GM23338 (cell line): ENCODE data around the gene FAM98C. TPM values are rescaled to one million over a fixed set of nuclear protein-coding genes. Genes with fewer than 3 reads are reported as not detected.

Source experiments
- ATAC-seq: fragments of 200-7000 bp; cut with Tn5 transposase; 3 replicates; pipeline ENCODE4 v1.9.1; 2020
- DNase-seq: peaks from one replicate; pipeline ENCODE4 v3.0.0-alpha.2; 2015; ENCODE audit warnings: low spot score
- H2AFZ ChIP-seq: fragments of 200-600 bp; sonication (generic); 2 replicates; pipeline ENCODE4 v1.8.0; 2016; ENCODE audit warnings: antibody characterized with exemption, mild to moderate bottlenecking, moderate library complexity
- H3F3A ChIP-seq: fragments of 200-600 bp; sonication (generic); replicated peaks from 2 replicates; pipeline ENCODE4 v1.8.0; 2017; ENCODE audit warnings: antibody characterized with exemption, mixed run types, low read depth
- H3K27ac ChIP-seq: fragments of 200-600 bp; sonication (generic); 2 replicates; pipeline ENCODE4 v1.6.1; 2016; ENCODE audit warnings: low read depth
- H3K27me3 ChIP-seq: fragments of 200-600 bp; sonication (generic); 2 replicates; pipeline ENCODE4 v1.8.0; 2016; ENCODE audit warnings: mild to moderate bottlenecking, mixed run types, moderate library complexity; ENCODE audit not compliant: insufficient read depth
- H3K36me3 ChIP-seq: fragments of 200-600 bp; sonication (generic); 2 replicates; pipeline ENCODE4 v1.8.0; 2016; ENCODE audit warnings: mild to moderate bottlenecking; ENCODE audit not compliant: insufficient read depth
- H3K4me1 ChIP-seq: fragments of 200-600 bp; sonication (generic); 2 replicates; pipeline ENCODE4 v1.8.0; 2016; ENCODE audit warnings: mild to moderate bottlenecking, moderate library complexity; ENCODE audit not compliant: insufficient read depth
- H3K4me2 ChIP-seq: fragments of 200-600 bp; sonication (generic); 2 replicates; pipeline ENCODE4 v1.7.1; 2017; ENCODE audit warnings: mixed run types
- H3K4me3 ChIP-seq: fragments of 200-600 bp; sonication (generic); 2 replicates; pipeline ENCODE4 v1.6.1; 2016; ENCODE audit warnings: mixed run types
- H3K79me2 ChIP-seq: fragments of 200-600 bp; sonication (generic); replicated peaks from 2 replicates; pipeline ENCODE4 v1.8.0; 2017; ENCODE audit warnings: mild to moderate bottlenecking; ENCODE audit not compliant: insufficient read depth
- H3K9me2 ChIP-seq: fragments of 200-600 bp; sonication (generic); 2 replicates; pipeline ENCODE4 v1.8.0; 2017; ENCODE audit not compliant: insufficient read depth
- H4K20me1 ChIP-seq: fragments of 200-600 bp; sonication (generic); replicated peaks from 2 replicates; pipeline ENCODE4 v1.8.0; 2017; ENCODE audit warnings: mild to moderate bottlenecking; ENCODE audit not compliant: insufficient read depth
- H3K27ac Mint-ChIP-seq: 2 replicates; pipeline ENCODE4 v1.8.0; 2020; ENCODE audit warnings: inconsistent platforms, mild to moderate bottlenecking, moderate library complexity, mixed read lengths
- H3K27me3 Mint-ChIP-seq: 3 replicates; pipeline ENCODE4 v1.8.0; 2022; ENCODE audit warnings: low read depth, mild to moderate bottlenecking, moderate library complexity, mixed read lengths, inconsistent platforms; ENCODE audit not compliant: insufficient read depth, poor library complexity
- H3K36me3 Mint-ChIP-seq: 3 replicates; pipeline ENCODE4 v1.8.0; 2021; ENCODE audit warnings: low read depth, mild to moderate bottlenecking, inconsistent platforms, moderate library complexity, mixed read lengths
- H3K4me1 Mint-ChIP-seq: 3 replicates; pipeline ENCODE4 v1.8.0; 2020; ENCODE audit warnings: mild to moderate bottlenecking, inconsistent platforms, mixed read lengths
- H3K4me3 Mint-ChIP-seq: 3 replicates; pipeline ENCODE4 v1.8.0; 2021; ENCODE audit warnings: moderate library complexity, mild to moderate bottlenecking, inconsistent platforms, mixed read lengths
- H3K9me3 Mint-ChIP-seq: 3 replicates; pipeline ENCODE4 v1.8.0; 2020; ENCODE audit warnings: moderate library complexity, mild to moderate bottlenecking, inconsistent platforms, mixed read lengths
- CTCF ChIP-seq, 2 experiments: fragments of 200-600 bp in 1 of 2; sonication (generic) in 1 of 2; conservative IDR thresholded peaks; 2 replicates each; pipeline versions ENCODE4 v1.5.1 to v1.6.1; 2016 to 2017; ENCODE audit warnings: antibody characterized with exemption in 2 of 2, low read depth in 2 of 2, mild to moderate bottlenecking in 2 of 2, moderate library complexity in 1 of 2
- ETS1 ChIP-seq: IDR thresholded peaks from 2 replicates; pipeline ENCODE4 v1.6.1; 2016; ENCODE audit warnings: antibody characterized with exemption
- EZH2phosphoT487 ChIP-seq: fragments of 200-600 bp; sonication (generic); IDR thresholded peaks from one replicate; pipeline ENCODE4 v1.8.1; 2018; ENCODE audit warnings: antibody characterized with exemption; ENCODE audit not compliant: unreplicated experiment
- JUNB ChIP-seq: IDR thresholded peaks from one replicate; pipeline ENCODE4 v1.6.1; 2016; ENCODE audit warnings: antibody characterized with exemption; ENCODE audit not compliant: unreplicated experiment
- POLR2AphosphoS5 ChIP-seq: IDR thresholded peaks from 2 replicates; pipeline ENCODE4 v1.6.1; 2016; ENCODE audit warnings: antibody characterized with exemption, low read depth
- REST ChIP-seq: IDR thresholded peaks from one replicate; pipeline ENCODE4 v1.6.1; 2018; ENCODE audit warnings: antibody characterized with exemption; ENCODE audit not compliant: unreplicated experiment
- ZNF114 ChIP-seq: fragments of 250-450 bp; sonication (Bioruptor Pico); IDR thresholded peaks from 2 replicates; pipeline ENCODE4 v1.5.0; 2020; ENCODE audit warnings: mild to moderate bottlenecking, moderate library complexity
- ZNF331 ChIP-seq: fragments of 250-450 bp; sonication (Bioruptor Pico); IDR thresholded peaks from 2 replicates; pipeline ENCODE4 v1.5.0; 2020; ENCODE audit warnings: low read depth, mild to moderate bottlenecking, moderate library complexity
- polyA plus RNA-seq: library from polyadenylated mRNA; unstranded; fragments of >200 nt; fragmentation: Nextera tagmentation; extraction: Ambion mirVana; gene quantifications from 2 replicates; pipeline ENCODE4 v1.2.1, GENCODE V29; 2016
- total RNA-seq: library from RNA; depleted of rRNA; stranded (reverse); fragments of >200 nt; shearing (Covaris generic); gene quantifications from 2 replicates; pipeline ENCODE4 v1.2.3, GENCODE V29; 2014

FAM98C gene
- total and polyA plus RNA-seq, 2 experiments from 2014 or later: 4.3 to 7.6 TPM

DNA sequence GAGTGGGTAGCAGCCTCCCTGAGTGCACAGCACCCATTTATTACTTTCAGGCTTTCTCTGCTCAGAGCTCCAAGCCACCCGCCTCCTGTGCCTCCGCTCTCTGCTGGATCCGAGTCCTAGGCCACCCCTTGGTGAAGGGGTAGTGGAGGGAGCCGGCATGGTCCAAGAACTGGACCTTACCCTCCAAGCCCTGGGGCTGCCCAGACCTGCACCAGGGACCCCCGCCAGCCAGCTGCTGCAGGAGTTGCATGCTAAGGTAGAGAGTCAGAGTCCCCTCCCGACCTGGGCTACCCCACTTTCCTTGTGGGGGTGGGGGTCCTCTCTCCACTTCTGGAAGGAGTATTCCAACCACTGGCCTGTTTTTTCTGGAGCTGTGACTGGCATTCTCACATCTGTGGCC is 2.0 kb downstream of the FAM98C start:
- TF ChIP-seq ETS1 (no peak), POLR2AphosphoS5 (no peak), ZNF331 (CRISPR knock-in tag) (no peak), ZNF114 (no peak), REST (no peak), CTCF (conservative IDR thresholded peaks at IDR 0.05; ENCODE audit: low read depth in 2 of 2) (no peak), JUNB (no peak), EZH2phosphoT487 (no peak)
- peak overlapping the region; percentile 75; the same call in 2 of the 3 replicates for H3K4me3 Mint-ChIP-seq
- H3K4me1 ChIP-seq: no peaks in the 10 kb centered on the region
- ATAC-seq (no peak), DNase-seq (no peak)
- H3K4me1 Mint-ChIP-seq: no peaks in the 10 kb centered on the region; the same call in 2 of the 3 replicates
- H3K36me3 Mint-ChIP-seq: peaks cover 3% of the 10 kb centered on the region; the same call in 1 of the 3 replicates
- H4K20me1 ChIP-seq: no peaks in the 10 kb centered on the region; the same call in 1 of the 2 replicates
- no peaks in the 10 kb centered on the region for H3K9me2 ChIP-seq
- no peaks in the 10 kb centered on the region for H3F3A ChIP-seq
- H3K79me2 ChIP-seq: no peaks in the 10 kb centered on the region
- H3K4me3 ChIP-seq: no peak overlapping the region
- H3K27ac ChIP-seq: no peak overlapping the region
- H2AFZ ChIP-seq: no peak overlapping the region
- H3K27ac Mint-ChIP-seq: no peak overlapping the region
- peaks cover 28% of the 10 kb centered on the region for H3K27me3 ChIP-seq
- H3K9me3 Mint-ChIP-seq: no peaks in the 10 kb centered on the region; the same call in 2 of the 3 replicates
- no peaks in the 10 kb centered on the region for H3K36me3 ChIP-seq
- peaks cover 25% of the 10 kb centered on the region for H3K27me3 Mint-ChIP-seq
- no peak overlapping the region for H3K4me2 ChIP-seq

GRCh38 chr19:38405276-38405675 is 2.4 kb downstream of the FAM98C start:
- Histone ChIP-seq H2AFZ (no peak overlapping the region), H3K36me3 (no peaks in the 10 kb centered on the region), H4K20me1 (no peaks in the 10 kb centered on the region; the same call in 1 of the 2 replicates), H3K27me3 (peaks cover 24% of the 10 kb centered on the region), H3K4me3 (no peak overlapping the region), H3K27ac (no peak overlapping the region), H3K79me2 (no peaks in the 10 kb centered on the region), H3K4me1 (no peaks in the 10 kb centered on the region), H3K9me2 (no peaks in the 10 kb centered on the region), H3F3A (no peaks in the 10 kb centered on the region), H3K4me2 (no peak overlapping the region)
- Mint-ChIP-seq H3K27me3 (peaks cover 24% of the 10 kb centered on the region), H3K4me3 (no peak overlapping the region), H3K36me3 (peaks cover 3% of the 10 kb centered on the region; the same call in 1 of the 3 replicates), H3K27ac (no peak overlapping the region), H3K4me1 (no peaks in the 10 kb centered on the region; the same call in 2 of the 3 replicates), H3K9me3 (no peaks in the 10 kb centered on the region)
- TF ChIP-seq ZNF114: no peak
- no peak for TF ChIP-seq REST
- DNase-seq (no peak), ATAC-seq (no peak)
